ENCODE measurements around the gene GNAQ. TPM values are rescaled to one million over a fixed set of nuclear protein-coding genes. Genes with fewer than 3 reads are reported as not detected.

Gene GNAQ
- total and polyA plus RNA-seq, 10 donors, result 4.4 to 52.3 (median 31.2) TPM

DNA sequence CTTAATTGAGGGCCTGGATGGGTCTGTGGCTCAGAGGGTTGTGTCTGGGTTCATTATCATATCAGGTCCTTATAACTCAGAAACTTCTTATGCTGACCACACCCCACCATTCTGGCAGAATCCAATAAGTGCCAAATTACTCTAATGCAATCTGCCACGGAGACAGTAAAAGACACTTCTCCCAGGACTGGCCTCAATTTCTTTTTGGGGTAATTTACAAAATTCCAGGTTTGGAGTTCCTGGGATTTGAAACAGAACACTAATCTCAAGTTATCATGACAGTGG lies 187.8 kb downstream of the GNAQ start:
- H3K4me1 ChIP-seq, result peaks cover 5 to 51% (median 31%) of the 10 kb centered on the region in 6 donors
- no peak for DNase-seq
- no peak overlapping the region for H3K27ac ChIP-seq
- intact Hi-C loops (cut with DNase I; ENCODE audit: low total_unique reads), result no loop called here
- no peaks in the 10 kb centered on the region for H3K36me3 ChIP-seq
- 83 to 94% (median 86%) methylated on average over 1 of the region's 1 CpG for WGBS, 5 donors
- no peak overlapping the region for H3K4me3 ChIP-seq
- TF ChIP-seq POLR2A (IDR thresholded peaks at IDR 0.05) (no peak), CTCF (IDR thresholded peaks at IDR 0.05 in 8 of 11, conservative IDR thresholded peaks at IDR 0.05 in 3 of 11) (no peak), POLR2AphosphoS5 (IDR thresholded peaks at IDR 0.05) (no peak)
- H3K27me3 ChIP-seq (replicated peaks in 1 of 7), result no peaks in the 10 kb centered on the region
- no peaks in the 10 kb centered on the region for H3K9me3 ChIP-seq

DNA sequence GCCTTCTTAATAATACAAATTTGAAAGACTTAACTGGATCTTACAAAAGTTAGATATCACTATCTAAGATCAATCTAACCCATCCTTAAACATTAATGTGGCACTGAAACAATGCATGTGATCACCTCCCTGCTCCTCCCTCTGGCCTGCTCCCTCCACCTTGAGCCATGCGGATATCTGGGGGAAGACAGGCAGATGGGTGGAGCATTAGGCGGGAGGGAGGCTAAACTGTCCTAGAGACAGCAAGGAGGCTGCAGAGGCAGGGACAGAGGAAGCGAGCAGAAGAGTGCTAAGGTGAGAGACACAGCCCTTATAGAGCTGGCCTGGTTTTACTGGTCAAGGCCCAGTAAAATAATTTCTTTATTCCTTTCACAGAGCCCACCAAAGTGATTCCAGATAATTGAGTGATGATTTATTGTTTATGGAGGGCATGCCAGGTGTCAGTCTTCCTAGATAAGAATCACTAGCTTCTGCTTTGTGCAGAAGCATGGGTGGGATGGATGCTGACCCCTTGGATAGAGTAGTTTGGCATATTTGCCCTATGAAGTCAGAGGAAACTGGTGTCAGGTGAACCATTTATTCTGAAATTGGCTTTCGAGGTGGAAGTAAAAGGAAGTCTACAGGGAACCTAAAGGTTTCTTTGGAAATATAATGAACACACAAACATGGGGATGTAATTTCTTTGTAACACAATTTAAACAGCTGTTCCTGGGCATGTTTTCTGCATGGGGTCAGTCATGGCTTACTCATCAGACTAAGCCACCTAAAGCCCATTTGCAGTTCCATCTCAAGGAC lies 188.3 kb downstream of the GNAQ start:
- no peaks in the 10 kb centered on the region for H3K9me3 ChIP-seq
- no peak overlapping the region for H3K4me3 ChIP-seq
- H3K4me1 ChIP-seq, result peaks cover 0 to 46% (median 27%) of the 10 kb centered on the region in 6 donors
- H3K27ac ChIP-seq, result no peak overlapping the region
- no peaks in the 10 kb centered on the region for H3K27me3 ChIP-seq (replicated peaks in 1 of 7)
- TF ChIP-seq POLR2A (IDR thresholded peaks at IDR 0.05), result no peak
- TF ChIP-seq POLR2AphosphoS5 (IDR thresholded peaks at IDR 0.05), result no peak
- TF ChIP-seq CTCF (IDR thresholded peaks at IDR 0.05 in 8 of 11, conservative IDR thresholded peaks at IDR 0.05 in 3 of 11), result no peak
- WGBS, 5 donors, result 80 to 94% (median 88%) methylated on average over 4 of the region's 4 CpGs
- H3K36me3 ChIP-seq, result no peaks in the 10 kb centered on the region
- intact Hi-C loops (cut with DNase I; ENCODE audit: low total_unique reads), result no loop called here
- no peak for DNase-seq

DNA sequence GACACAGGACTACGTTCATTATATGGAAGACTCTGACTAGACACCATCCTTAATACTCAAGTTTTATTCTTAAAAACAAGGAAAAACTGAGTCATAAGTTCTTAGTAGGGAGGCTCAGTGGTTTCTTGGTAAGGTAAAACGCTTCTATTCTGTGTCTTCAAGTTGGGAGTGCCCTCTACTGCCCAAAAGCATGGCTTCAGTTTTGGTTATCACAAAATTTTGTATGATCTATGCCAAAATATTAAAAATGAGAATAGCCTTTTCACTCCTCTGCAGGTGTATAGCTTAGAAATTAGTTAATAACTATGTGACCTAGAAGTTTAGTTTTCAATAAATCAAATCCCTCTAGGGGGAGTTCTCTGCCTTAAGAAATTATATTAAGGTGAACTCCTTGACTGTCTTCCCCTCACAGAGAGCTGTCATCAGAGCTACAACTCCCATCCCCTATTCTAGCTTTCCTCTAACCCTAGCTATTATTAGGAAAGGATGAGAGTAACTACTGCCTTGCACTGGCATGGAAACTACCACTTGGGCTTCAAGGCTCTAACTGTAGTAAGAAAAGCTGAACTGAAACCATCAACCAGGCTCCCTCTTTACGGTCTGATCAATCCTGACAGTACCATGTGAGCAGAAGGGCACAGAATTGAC lies 189.7 kb downstream of the GNAQ start:
- intact Hi-C loops (cut with DNase I; ENCODE audit: low total_unique reads), result no loop called here

More for the DNA sequence above, 189.7 kb downstream of the GNAQ start:
- Histone ChIP-seq H3K4me3 (no peak overlapping the region), H3K9me3 (no peaks in the 10 kb centered on the region), H3K4me1 (peaks cover 0 to 32% (median 17%) of the 10 kb centered on the region in 6 donors), H3K36me3 (no peaks in the 10 kb centered on the region), H3K27ac (no peak overlapping the region), H3K27me3 (replicated peaks in 1 of 7) (no peaks in the 10 kb centered on the region)
- DNase-seq, result no peak
- TF ChIP-seq CTCF (IDR thresholded peaks at IDR 0.05 in 8 of 11, conservative IDR thresholded peaks at IDR 0.05 in 3 of 11), result no peak
- TF ChIP-seq POLR2AphosphoS5 (IDR thresholded peaks at IDR 0.05), result no peak
- WGBS, 5 donors, result 60 to 74% (median 66%) methylated on average over 3 of the region's 3 CpGs
